ENCODE data around the gene RPH3AL. TPM values are rescaled to one million over a fixed set of nuclear protein-coding genes. Genes with fewer than 3 reads are reported as not detected.

Gene RPH3AL
- 10 to 100 TPM; 10.5 to 18.8 (median 12.0) TPM for polyA plus RNA-seq
- long read RNA-seq, donor 1: 0 reads
- long read RNA-seq, donor 2, partial matches to known transcripts: 0 of 1 reads
- long read RNA-seq, donor 2, other reads (novel, unspliced or antisense): 0 of 1 reads
- long read RNA-seq, donor 3, partial matches to known transcripts: 0 of 1 reads
- long read RNA-seq, donor 3, other reads (novel, unspliced or antisense): 0 of 1 reads
- long read RNA-seq, donor 4: 0 reads
- long read RNA-seq, donor 5, partial matches to known transcripts: 0 of 1 reads
- long read RNA-seq, donor 5, other reads (novel, unspliced or antisense): 0 of 1 reads
- long read RNA-seq, donor 6, partial matches to known transcripts: 0 of 1 reads
- long read RNA-seq, donor 6, other reads (novel, unspliced or antisense): 0 of 1 reads
- long read RNA-seq, donor 7: 0 reads
- long read RNA-seq, donor 8: 0 reads
- long read RNA-seq, donor 9: 0 reads
- long read RNA-seq, donor 10: 0 reads

- Histone ChIP-seq H3K9me3 (ENCODE audit: control insufficient read depth in 2 of 2, insufficient read depth in 1 of 2, low read depth in 1 of 2, low read length in 1 of 2) (peaks cover 0 to 7% of the 10 kb centered on the region in 2 donors), H3K4me1 (ENCODE audit: control insufficient read depth in 3 of 3, insufficient read depth in 2 of 3, low read depth in 1 of 3, low read length in 2 of 3) (peaks cover 10 to 66% (median 12%) of the 10 kb centered on the region in 3 donors), H3K27ac (ENCODE audit: low read depth in 1 of 3, low read length in 2 of 3) (peak within 1 kb of the TSS; percentile 71 to 99 (median 98)), H3K4me3 (ENCODE audit: low read depth in 1 of 3, low read length in 3 of 3) (peak within 1 kb of the TSS in 2 of 3 donors; percentile 10 to 40), H3K27me3 (ENCODE audit: control insufficient read depth in 3 of 3, insufficient read depth in 3 of 3, low read length in 3 of 3) (no peaks in the 10 kb centered on the region), H3K36me3 (ENCODE audit: control insufficient read depth in 3 of 3, insufficient read depth in 2 of 3, low read depth in 1 of 3, low read length in 3 of 3) (peaks cover 0 to 27% (median 0%) of the 10 kb centered on the region in 3 donors)
- FAIRE-seq (no peak), DNase-seq (peak; percentile 90 to 97)
- WGBS, 3 donors: 12 to 33% (median 21%) methylated on average over 22 of the region's 22 CpGs
These were observed at the start of gene RPH3AL for GRCh38 chr17:352421-353212. TSS of gene RPH3AL (minus strand) at chr17:352807. CDS start at chr17:327543, 25,264 bp downstream.

- WGBS, 3 donors: 59 to 81% (median 67%) methylated on average over 10 of the region's 10 CpGs
- Histone ChIP-seq H3K27ac (ENCODE audit: low read depth in 1 of 3, low read length in 2 of 3) (no peak overlapping the region), H3K4me1 (ENCODE audit: control insufficient read depth in 3 of 3, insufficient read depth in 2 of 3, low read depth in 1 of 3, low read length in 2 of 3) (no peaks in the 10 kb centered on the region), H3K27me3 (ENCODE audit: control insufficient read depth in 3 of 3, insufficient read depth in 3 of 3, low read length in 3 of 3) (no peaks in the 10 kb centered on the region), H3K36me3 (ENCODE audit: control insufficient read depth in 3 of 3, insufficient read depth in 2 of 3, low read depth in 1 of 3, low read length in 3 of 3) (no peaks in the 10 kb centered on the region), H3K9me3 (ENCODE audit: control insufficient read depth in 2 of 2, insufficient read depth in 1 of 2, low read depth in 1 of 2, low read length in 1 of 2) (no peaks in the 10 kb centered on the region), H3K4me3 (ENCODE audit: low read depth in 1 of 3, low read length in 3 of 3) (no peak overlapping the region)
- DNase-seq (no peak), FAIRE-seq (no peak)
These were observed 47.6 kb upstream of the RPH3AL start for GRCh38 chr17:400257-400656.

- no peak overlapping the region for H3K27ac ChIP-seq (ENCODE audit: low read depth in 1 of 3, low read length in 2 of 3)
- H3K4me1 ChIP-seq (ENCODE audit: control insufficient read depth in 3 of 3, insufficient read depth in 2 of 3, low read depth in 1 of 3, low read length in 2 of 3): peaks cover 0 to 11% (median 3%) of the 10 kb centered on the region in 3 donors
- H3K36me3 ChIP-seq (ENCODE audit: control insufficient read depth in 3 of 3, insufficient read depth in 2 of 3, low read depth in 1 of 3, low read length in 3 of 3): no peaks in the 10 kb centered on the region
- no peak overlapping the region for H3K4me3 ChIP-seq (ENCODE audit: low read depth in 1 of 3, low read length in 3 of 3)
- no peak for DNase-seq
- no peaks in the 10 kb centered on the region for H3K27me3 ChIP-seq (ENCODE audit: control insufficient read depth in 3 of 3, insufficient read depth in 3 of 3, low read length in 3 of 3)
- no peaks in the 10 kb centered on the region for H3K9me3 ChIP-seq (ENCODE audit: control insufficient read depth in 2 of 2, insufficient read depth in 1 of 2, low read depth in 1 of 2, low read length in 1 of 2)
- 68 to 92% (median 83%) methylated on average over 6 of the region's 6 CpGs for WGBS, 3 donors
- FAIRE-seq: no peak
These were observed 44.2 kb upstream of the RPH3AL start for GRCh38 chr17:396788-397187.

- DNase-seq: no peak
- Histone ChIP-seq H3K27ac (ENCODE audit: low read depth in 1 of 3, low read length in 2 of 3) (no peak overlapping the region), H3K4me3 (ENCODE audit: low read depth in 1 of 3, low read length in 3 of 3) (no peak overlapping the region), H3K36me3 (ENCODE audit: control insufficient read depth in 3 of 3, insufficient read depth in 2 of 3, low read depth in 1 of 3, low read length in 3 of 3) (no peaks in the 10 kb centered on the region), H3K27me3 (ENCODE audit: control insufficient read depth in 3 of 3, insufficient read depth in 3 of 3, low read length in 3 of 3) (no peaks in the 10 kb centered on the region), H3K9me3 (ENCODE audit: control insufficient read depth in 2 of 2, insufficient read depth in 1 of 2, low read depth in 1 of 2, low read length in 1 of 2) (no peaks in the 10 kb centered on the region), H3K4me1 (ENCODE audit: control insufficient read depth in 3 of 3, insufficient read depth in 2 of 3, low read depth in 1 of 3, low read length in 2 of 3) (peaks cover 0 to 11% (median 3%) of the 10 kb centered on the region in 3 donors)
- WGBS, 3 donors: 91 to 93% (median 91%) methylated on average over 2 of the region's 2 CpGs
- no peak for FAIRE-seq
These were observed 43.4 kb upstream of the RPH3AL start for GRCh38 chr17:395974-396373.

GRCh38 chr17:395179-395578 lies 42.6 kb upstream of the RPH3AL start:
- no peak for FAIRE-seq
- H3K27me3 ChIP-seq (ENCODE audit: control insufficient read depth in 3 of 3, insufficient read depth in 3 of 3, low read length in 3 of 3): no peaks in the 10 kb centered on the region
- H3K27ac ChIP-seq (ENCODE audit: low read depth in 1 of 3, low read length in 2 of 3): no peak overlapping the region
- no peak overlapping the region for H3K4me3 ChIP-seq (ENCODE audit: low read depth in 1 of 3, low read length in 3 of 3)
- H3K4me1 ChIP-seq (ENCODE audit: control insufficient read depth in 3 of 3, insufficient read depth in 2 of 3, low read depth in 1 of 3, low read length in 2 of 3): peaks cover 0 to 11% (median 3%) of the 10 kb centered on the region in 3 donors
- no peak for DNase-seq
- H3K9me3 ChIP-seq (ENCODE audit: control insufficient read depth in 2 of 2, insufficient read depth in 1 of 2, low read depth in 1 of 2, low read length in 1 of 2): no peaks in the 10 kb centered on the region
- no peaks in the 10 kb centered on the region for H3K36me3 ChIP-seq (ENCODE audit: control insufficient read depth in 3 of 3, insufficient read depth in 2 of 3, low read depth in 1 of 3, low read length in 3 of 3)
- 92 to 94% (median 94%) methylated on average over 9 of the region's 9 CpGs for WGBS, 3 donors

GRCh38 chr17:394718-395095 lies 42.1 kb upstream of the RPH3AL start:
- H3K4me1 ChIP-seq (ENCODE audit: control insufficient read depth in 3 of 3, insufficient read depth in 2 of 3, low read depth in 1 of 3, low read length in 2 of 3): peaks cover 0 to 11% (median 3%) of the 10 kb centered on the region in 3 donors
- FAIRE-seq: no peak
- H3K9me3 ChIP-seq (ENCODE audit: control insufficient read depth in 2 of 2, insufficient read depth in 1 of 2, low read depth in 1 of 2, low read length in 1 of 2): no peaks in the 10 kb centered on the region
- no peak overlapping the region for H3K27ac ChIP-seq (ENCODE audit: low read depth in 1 of 3, low read length in 2 of 3)
- H3K36me3 ChIP-seq (ENCODE audit: control insufficient read depth in 3 of 3, insufficient read depth in 2 of 3, low read depth in 1 of 3, low read length in 3 of 3): no peaks in the 10 kb centered on the region
- WGBS, 3 donors: 94 to 97% (median 96%) methylated on average over 9 of the region's 9 CpGs
- H3K27me3 ChIP-seq (ENCODE audit: control insufficient read depth in 3 of 3, insufficient read depth in 3 of 3, low read length in 3 of 3): no peaks in the 10 kb centered on the region
- no peak for DNase-seq
- no peak overlapping the region for H3K4me3 ChIP-seq (ENCODE audit: low read depth in 1 of 3, low read length in 3 of 3)

- DNase-seq (peak; percentile 72 to 84), FAIRE-seq (no peak)
- no peaks in the 10 kb centered on the region for H3K27me3 ChIP-seq (ENCODE audit: control insufficient read depth in 3 of 3, insufficient read depth in 3 of 3, low read length in 3 of 3)
- H3K27ac ChIP-seq (ENCODE audit: low read depth in 1 of 3, low read length in 2 of 3): peak overlapping the region in 2 of 3 donors; percentile 3
- 43 to 67% (median 45%) methylated on average over 19 of the region's 19 CpGs for WGBS, 3 donors
- no peak overlapping the region for H3K4me3 ChIP-seq (ENCODE audit: low read depth in 1 of 3, low read length in 3 of 3)
- peaks cover 0 to 11% (median 3%) of the 10 kb centered on the region in 3 donors for H3K4me1 ChIP-seq (ENCODE audit: control insufficient read depth in 3 of 3, insufficient read depth in 2 of 3, low read depth in 1 of 3, low read length in 2 of 3)
- no peaks in the 10 kb centered on the region for H3K9me3 ChIP-seq (ENCODE audit: control insufficient read depth in 2 of 2, insufficient read depth in 1 of 2, low read depth in 1 of 2, low read length in 1 of 2)
- H3K36me3 ChIP-seq (ENCODE audit: control insufficient read depth in 3 of 3, insufficient read depth in 2 of 3, low read depth in 1 of 3, low read length in 3 of 3): no peaks in the 10 kb centered on the region
These were observed 41.5 kb upstream of the RPH3AL start for GRCh38 chr17:393806-394717.
